ENCODE results near the gene RAB7A. TPM values are rescaled to one million over a fixed set of nuclear protein-coding genes. Genes with fewer than 3 reads are reported as not detected.

The RAB7A gene
- total and polyA plus RNA-seq, 11 donors: 143 to 343 (median 253) TPM

- H3K4me1 ChIP-seq: peaks cover 29 to 91% (median 74%) of the 10 kb centered on the region in 12 donors
- H3K9me3 ChIP-seq: no peaks in the 10 kb centered on the region
- H3K27ac ChIP-seq: peak overlapping the region in 10 of 12 donors; percentile 14 to 97 (median 59)
- 70 to 85% (median 79%) methylated on average over 5 of the region's 5 CpGs for WGBS, 4 donors
- H3K36me3 ChIP-seq: no peaks in the 10 kb centered on the region
- H3K4me3 ChIP-seq: no peak overlapping the region
- TF ChIP-seq POLR2A (IDR thresholded peaks at IDR 0.05): no peak
- TF ChIP-seq, protein P1, sequence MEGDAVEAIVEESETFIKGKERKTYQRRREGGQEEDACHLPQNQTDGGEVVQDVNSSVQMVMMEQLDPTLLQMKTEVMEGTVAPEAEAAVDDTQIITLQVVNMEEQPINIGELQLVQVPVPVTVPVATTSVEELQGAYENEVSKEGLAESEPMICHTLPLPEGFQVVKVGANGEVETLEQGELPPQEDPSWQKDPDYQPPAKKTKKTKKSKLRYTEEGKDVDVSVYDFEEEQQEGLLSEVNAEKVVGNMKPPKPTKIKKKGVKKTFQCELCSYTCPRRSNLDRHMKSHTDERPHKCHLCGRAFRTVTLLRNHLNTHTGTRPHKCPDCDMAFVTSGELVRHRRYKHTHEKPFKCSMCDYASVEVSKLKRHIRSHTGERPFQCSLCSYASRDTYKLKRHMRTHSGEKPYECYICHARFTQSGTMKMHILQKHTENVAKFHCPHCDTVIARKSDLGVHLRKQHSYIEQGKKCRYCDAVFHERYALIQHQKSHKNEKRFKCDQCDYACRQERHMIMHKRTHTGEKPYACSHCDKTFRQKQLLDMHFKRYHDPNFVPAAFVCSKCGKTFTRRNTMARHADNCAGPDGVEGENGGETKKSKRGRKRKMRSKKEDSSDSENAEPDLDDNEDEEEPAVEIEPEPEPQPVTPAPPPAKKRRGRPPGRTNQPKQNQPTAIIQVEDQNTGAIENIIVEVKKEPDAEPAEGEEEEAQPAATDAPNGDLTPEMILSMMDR (IDR thresholded peaks at IDR 0.05): no peak
- intact Hi-C loops (cut with DNase I): loop anchor here in 4 of 10 donors (5.0 to 10.0 kb wide), 2 partner anchors 37 to 54 kb away; no protein-coding TSS in a partner anchor
- H3K27me3 ChIP-seq: no peaks in the 10 kb centered on the region
- DNase-seq (no peak), ATAC-seq (no peak)
Measured at GRCh38 chr3:128730471-128730870, 4.5 kb downstream of the RAB7A start.

DNA sequence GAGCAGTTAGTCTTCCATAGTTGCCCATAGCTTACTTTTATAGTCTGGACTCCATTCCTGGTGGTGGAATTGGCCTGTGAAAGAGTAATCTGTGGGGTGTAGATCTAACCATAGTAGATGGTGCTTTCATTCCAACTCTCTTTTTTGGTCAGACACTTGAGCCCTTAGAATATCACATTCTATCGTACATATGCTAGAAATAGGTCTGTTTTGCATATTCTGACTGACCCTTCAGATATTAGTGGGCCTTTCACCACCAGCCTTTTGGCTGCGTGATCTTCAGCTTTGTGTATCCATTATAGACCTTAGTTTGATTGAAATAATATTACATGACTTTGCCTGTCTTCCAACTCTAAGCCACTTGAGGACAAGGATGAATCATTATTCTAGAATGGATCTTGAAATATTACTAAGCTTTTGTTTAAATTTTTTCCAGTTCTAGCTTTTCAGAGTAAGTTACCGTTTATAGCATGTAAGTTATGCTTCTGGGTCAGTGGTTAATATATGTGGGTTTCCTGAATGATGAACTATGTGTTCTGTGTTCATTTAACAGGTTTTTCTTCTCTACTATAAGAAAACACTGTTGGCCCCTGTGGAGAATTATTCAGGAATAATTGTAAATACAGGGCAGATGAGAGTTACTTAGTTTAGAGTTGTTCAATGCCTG, 8.7 kb downstream of the RAB7A start:
- no peak for TF ChIP-seq POLR2A (IDR thresholded peaks at IDR 0.05)
- TF ChIP-seq, protein P1 (IDR thresholded peaks at IDR 0.05): no peak
- Histone ChIP-seq H3K4me1 (peaks cover 12 to 88% (median 64%) of the 10 kb centered on the region in 12 donors), H3K4me3 (no peak overlapping the region), H3K27me3 (no peaks in the 10 kb centered on the region), H3K27ac (no peak overlapping the region), H3K9me3 (no peaks in the 10 kb centered on the region), H3K36me3 (peaks cover 0 to 11% (median 0%) of the 10 kb centered on the region in 9 donors)
- intact Hi-C loops (cut with DNase I): loop anchor here in 4 of 10 donors (5.0 to 10.0 kb wide), 2 partner anchors 33 to 50 kb away; no protein-coding TSS in a partner anchor
- no peak for DNase-seq
- WGBS, 4 donors: 69 to 84% (median 74%) methylated on average over 3 of the region's 3 CpGs
- no peak for ATAC-seq

DNA sequence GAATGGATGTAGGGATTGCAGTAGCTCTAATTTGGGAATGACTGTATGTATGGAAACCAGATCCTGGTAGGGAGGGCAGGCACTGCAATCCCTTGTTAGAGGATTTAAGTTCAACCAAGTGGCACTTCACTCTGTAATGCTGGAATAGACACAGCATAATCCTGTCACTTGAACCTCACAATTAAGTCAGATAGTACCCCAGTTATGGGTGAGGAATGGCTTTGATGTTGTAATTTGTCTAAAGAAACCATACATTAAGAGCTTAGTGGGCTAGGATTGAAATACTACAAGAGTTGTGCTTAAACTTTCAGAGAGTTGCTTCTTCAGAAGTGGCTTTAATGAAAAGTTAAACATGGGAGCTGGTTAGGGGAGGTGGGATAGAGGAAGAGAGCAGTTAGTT, 9.3 kb downstream of the RAB7A start:
- H3K36me3 ChIP-seq: peaks cover 0 to 13% (median 0%) of the 10 kb centered on the region in 9 donors
- intact Hi-C loops (cut with DNase I): loop anchor here in 2 of 10 donors (10.0 kb wide), 1 partner anchor 50 kb away; no protein-coding TSS in a partner anchor
- no peak for TF ChIP-seq POLR2A (IDR thresholded peaks at IDR 0.05)
- TF ChIP-seq, protein P1 (IDR thresholded peaks at IDR 0.05): no peak
- ATAC-seq: no peak
- no peak overlapping the region for H3K27ac ChIP-seq
- no peaks in the 10 kb centered on the region for H3K9me3 ChIP-seq
- DNase-seq: no peak
- H3K27me3 ChIP-seq: no peaks in the 10 kb centered on the region
- H3K4me3 ChIP-seq: no peak overlapping the region
- H3K4me1 ChIP-seq: peaks cover 12 to 82% (median 58%) of the 10 kb centered on the region in 12 donors

DNA sequence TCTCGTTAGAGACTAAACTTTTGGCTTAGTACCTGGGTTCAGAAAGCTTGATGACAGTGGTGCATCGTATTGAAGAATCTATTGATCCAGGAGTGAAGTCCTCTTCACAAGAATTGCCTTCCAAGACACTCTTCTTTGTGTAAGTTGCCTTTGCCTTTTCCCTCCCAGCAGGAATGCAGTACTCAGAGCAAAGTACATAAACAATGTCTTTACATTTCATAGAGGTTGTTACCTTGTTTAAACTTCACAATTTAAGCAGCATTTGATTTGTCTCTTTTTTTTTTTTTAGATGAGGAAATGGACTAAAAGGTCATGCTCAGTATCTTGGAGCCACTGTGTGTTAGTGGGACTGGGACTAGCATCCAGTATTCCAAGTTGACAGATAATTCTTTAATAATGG, 9.9 kb downstream of the RAB7A start:
- Histone ChIP-seq H3K9me3 (no peaks in the 10 kb centered on the region), H3K36me3 (peaks cover 0 to 13% (median 0%) of the 10 kb centered on the region in 9 donors), H3K4me1 (peaks cover 8 to 76% (median 52%) of the 10 kb centered on the region in 12 donors), H3K4me3 (no peak overlapping the region), H3K27me3 (no peaks in the 10 kb centered on the region), H3K27ac (no peak overlapping the region)
- TF ChIP-seq POLR2A (IDR thresholded peaks at IDR 0.05): no peak
- TF ChIP-seq, protein P1 (IDR thresholded peaks at IDR 0.05): no peak
- WGBS, 4 donors: 51 to 61% (median 54%) methylated on average over 2 of the region's 2 CpGs
- intact Hi-C loops (cut with DNase I): loop anchor here in 2 of 10 donors (10.0 kb wide), 1 partner anchor 49 kb away; no protein-coding TSS in a partner anchor
- DNase-seq: no peak
- no peak for ATAC-seq
